Suprapubic skin (tissue), 4 donors: Measurements from ENCODE around the gene PLXDC1. TPM values are rescaled to one million over a fixed set of nuclear protein-coding genes. Genes with fewer than 3 reads are reported as not detected.

Experiments
- DNase-seq, 2 donors: peaks; one replicate each; pipeline ENCODE4 v3.0.0-alpha.2; 2019; ENCODE audit warnings: low spot score in 2 of 2
- H3K27ac ChIP-seq: fragments of 200-600 bp; sonication (generic); one replicate; pipeline ENCODE4 v1.5.1; 2019
- H3K27me3 ChIP-seq: fragments of 200-600 bp; sonication (generic); one replicate; pipeline ENCODE4 v1.5.1; 2019
- H3K36me3 ChIP-seq: fragments of 200-600 bp; sonication (generic); one replicate; pipeline ENCODE4 v1.5.1; 2019
- H3K4me1 ChIP-seq: fragments of 200-600 bp; sonication (generic); one replicate; pipeline ENCODE4 v1.5.1; 2019
- H3K4me3 ChIP-seq: fragments of 200-600 bp; sonication (generic); one replicate; pipeline ENCODE4 v1.5.1; 2019; ENCODE audit warnings: mild to moderate bottlenecking
- H3K9me3 ChIP-seq: fragments of 200-600 bp; sonication (generic); one replicate; pipeline ENCODE4 v1.5.1; 2019
- CTCF ChIP-seq, 2 donors: fragments of 200-600 bp in 1 of 2; fragments of 450-650 bp in 1 of 2; sonication (generic) in 1 of 2; IDR thresholded peaks; one replicate each; pipeline ENCODE4 v1.5.1; 2016 to 2019; ENCODE audit warnings: antibody characterized with exemption in 2 of 2, mild to moderate bottlenecking in 1 of 2, moderate library complexity in 1 of 2
- EP300 ChIP-seq: sonication (generic); formaldehyde crosslinking; IDR thresholded peaks from one replicate; pipeline ENCODE4 v1.6.1; 2017; ENCODE audit warnings: antibody characterized with exemption
- POLR2A ChIP-seq, 2 donors: fragments of 450-650 bp; IDR thresholded peaks; one replicate each; pipeline ENCODE4 v1.6.1; 2017; ENCODE audit warnings: antibody characterized with exemption in 2 of 2, mild to moderate bottlenecking in 2 of 2, moderate library complexity in 2 of 2
- POLR2AphosphoS5 ChIP-seq, 3 donors: sonication (generic); formaldehyde crosslinking; IDR thresholded peaks; one replicate each; pipeline ENCODE4 v1.6.1; 2017; ENCODE audit warnings: antibody characterized with exemption in 3 of 3
- WGBS: methylation state at CpG from one replicate; pipeline ENCODE4 v1.1.5; 2018; 5-methylcytosine and 5-hydroxymethylcytosine counted together
- total RNA-seq, 4 donors: library from RNA; depleted of rRNA; stranded (reverse); fragments of >200 nt; gene quantifications; one replicate each; pipeline ENCODE4 v1.1.0, GENCODE V29; 2016

The PLXDC1 gene
- total RNA-seq, 4 donors from 2014 or later = 5.3 to 14.1 (median 6.3) TPM

GRCh38 chr17:39150104-39150634 is 1.3 kb downstream of the PLXDC1 start:
- H3K4me3 ChIP-seq = no peak overlapping the region
- H3K9me3 ChIP-seq = no peaks in the 10 kb centered on the region
- H3K36me3 ChIP-seq = no peaks in the 10 kb centered on the region
- no peak overlapping the region for H3K27ac ChIP-seq
- no peaks in the 10 kb centered on the region for H3K27me3 ChIP-seq
- TF ChIP-seq POLR2A (IDR thresholded peaks at IDR 0.05) (no peak), EP300 (no peak), POLR2AphosphoS5 (IDR thresholded peaks at IDR 0.05) (no peak), CTCF (IDR thresholded peaks at IDR 0.05) (no peak)
- peaks cover 34% of the 10 kb centered on the region for H3K4me1 ChIP-seq
- no peak for DNase-seq
- WGBS = 81% methylated on average over 5 of the region's 5 CpGs

DNA sequence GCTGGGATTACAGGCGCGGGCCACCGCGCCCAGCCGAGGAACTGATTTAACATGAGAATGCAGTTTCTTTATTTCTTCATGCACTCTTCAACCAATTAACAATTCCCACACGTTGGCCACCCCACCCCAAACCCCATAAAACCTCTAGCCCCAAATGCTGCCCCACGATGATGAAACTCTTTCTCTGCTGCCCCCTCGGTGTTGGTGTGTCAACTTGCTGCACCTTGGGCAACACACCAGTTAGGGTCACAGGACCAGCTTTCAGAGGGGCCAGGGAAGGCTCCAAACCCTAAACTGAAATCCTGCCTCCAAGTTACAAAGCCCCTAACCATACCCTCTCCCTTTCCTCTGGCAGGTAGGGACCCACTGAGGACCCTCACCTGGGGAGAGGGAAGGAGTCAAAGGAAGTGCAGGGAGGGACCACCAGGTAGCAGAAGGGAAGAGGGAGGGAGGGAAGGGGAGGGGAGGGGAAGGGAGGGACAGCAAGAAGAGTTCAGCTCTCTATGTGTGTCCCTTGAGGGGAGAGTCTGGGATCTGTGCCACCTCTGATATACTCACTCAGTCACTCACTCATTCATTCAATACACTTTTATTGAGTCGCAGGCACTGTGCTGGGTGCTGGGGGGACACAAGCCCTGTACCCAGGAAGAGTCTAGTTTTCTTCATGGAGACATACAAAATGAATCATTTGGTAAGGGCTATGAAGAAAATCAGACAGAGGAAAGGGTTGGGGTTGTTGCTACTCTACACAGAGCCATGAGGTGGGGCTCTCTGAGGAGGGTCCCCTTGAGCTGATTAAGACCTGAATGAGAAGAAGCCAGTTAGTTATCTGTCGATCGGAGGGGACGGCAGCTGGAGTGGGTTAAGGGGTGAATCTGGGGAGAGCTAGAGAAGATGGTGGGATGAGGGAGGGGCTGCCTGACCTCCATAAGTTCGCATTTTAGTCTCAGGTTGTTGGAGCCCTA is 3.9 kb downstream of the PLXDC1 start:
- Histone ChIP-seq H3K4me1 (peaks cover 46% of the 10 kb centered on the region), H3K27me3 (no peaks in the 10 kb centered on the region), H3K9me3 (no peaks in the 10 kb centered on the region), H3K27ac (no peak overlapping the region), H3K4me3 (no peak overlapping the region), H3K36me3 (no peaks in the 10 kb centered on the region)
- 83% methylated on average over 13 of the region's 13 CpGs for WGBS
- TF ChIP-seq POLR2AphosphoS5 (IDR thresholded peaks at IDR 0.05) = no peak
- no peak for TF ChIP-seq POLR2A (IDR thresholded peaks at IDR 0.05)
- TF ChIP-seq CTCF (IDR thresholded peaks at IDR 0.05) = no peak
- no peak for TF ChIP-seq EP300
- DNase-seq = no peak

DNA sequence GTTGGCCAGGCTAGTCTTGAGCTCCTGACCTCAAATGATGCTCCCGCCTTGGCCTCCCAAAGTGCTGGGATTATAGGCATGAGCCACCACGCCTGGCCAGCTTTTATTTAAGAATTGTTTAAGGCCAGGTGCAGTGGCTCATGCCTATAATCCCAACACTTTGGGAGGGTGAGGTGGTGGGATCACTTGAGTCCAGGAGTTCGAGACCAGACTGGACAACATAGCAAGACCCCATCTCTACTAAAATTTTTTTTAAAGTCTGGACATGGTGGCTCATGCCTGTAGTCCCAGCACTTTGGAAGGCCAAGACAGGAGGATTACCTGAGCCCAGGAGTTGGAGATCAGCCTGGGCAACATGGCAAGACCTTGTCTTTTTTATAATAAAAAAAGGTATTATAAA is 5.2 kb downstream of the PLXDC1 start:
- no peaks in the 10 kb centered on the region for H3K36me3 ChIP-seq
- TF ChIP-seq EP300 = no peak
- no peak for TF ChIP-seq POLR2A (IDR thresholded peaks at IDR 0.05)
- no peak for TF ChIP-seq CTCF (IDR thresholded peaks at IDR 0.05)
- no peak for TF ChIP-seq POLR2AphosphoS5 (IDR thresholded peaks at IDR 0.05)
- DNase-seq = no peak
- H3K4me3 ChIP-seq = no peak overlapping the region
- peaks cover 35% of the 10 kb centered on the region for H3K4me1 ChIP-seq
- 98% methylated on average over 3 of the region's 3 CpGs for WGBS
- no peaks in the 10 kb centered on the region for H3K9me3 ChIP-seq
- H3K27ac ChIP-seq = no peak overlapping the region
- no peaks in the 10 kb centered on the region for H3K27me3 ChIP-seq

GRCh38 chr17:39145143-39145542 is 6.3 kb downstream of the PLXDC1 start:
- no peak for TF ChIP-seq EP300
- TF ChIP-seq POLR2AphosphoS5 (IDR thresholded peaks at IDR 0.05) = no peak
- no peak for TF ChIP-seq POLR2A (IDR thresholded peaks at IDR 0.05)
- TF ChIP-seq CTCF (IDR thresholded peaks at IDR 0.05) = no peak
- DNase-seq = no peak
- Histone ChIP-seq H3K36me3 (no peaks in the 10 kb centered on the region), H3K27me3 (no peaks in the 10 kb centered on the region), H3K4me1 (peaks cover 25% of the 10 kb centered on the region), H3K4me3 (no peak overlapping the region), H3K27ac (peak overlapping the region; percentile 88), H3K9me3 (no peaks in the 10 kb centered on the region)
- 90% methylated on average over 1 of the region's 3 CpGs for WGBS

- Histone ChIP-seq H3K4me3 (no peak overlapping the region), H3K27ac (peak overlapping the region; percentile 88), H3K9me3 (no peaks in the 10 kb centered on the region), H3K36me3 (no peaks in the 10 kb centered on the region), H3K4me1 (peaks cover 29% of the 10 kb centered on the region), H3K27me3 (no peaks in the 10 kb centered on the region)
- 28% methylated on average over 9 of the region's 9 CpGs for WGBS
- peak; percentile 91 to 94 for DNase-seq
- TF ChIP-seq EP300 (no peak), POLR2AphosphoS5 (IDR thresholded peaks at IDR 0.05) (peak in 1 of 3 donors; percentile 84), POLR2A (IDR thresholded peaks at IDR 0.05) (no peak)
Observed at GRCh38 chr17:39144416-39144840, 7.0 kb downstream of the PLXDC1 start.
